AG09319 (cell line): ENCODE measurements around the gene MX1.

ENCODE experiments used
- DNase-seq: peaks from one replicate; pipeline ENCODE4 v3.0.0-alpha.2; 2010; ENCODE audit warnings: low read depth; ENCODE audit errors: extremely low read depth
- CTCF ChIP-seq: IDR thresholded peaks from 2 replicates; pipeline ENCODE4 v1.5.1; 2011; ENCODE audit warnings: low read depth, mild to moderate bottlenecking, inconsistent platforms, low read length, moderate library complexity

The MX1 gene

GRCh38 chr21:41480086-41480690 lies 54.1 kb downstream of the MX1 start:
- no peak for TF ChIP-seq CTCF
- no peak for DNase-seq

GRCh38 chr21:41481191-41481590 lies 55.2 kb downstream of the MX1 start:
- DNase-seq = no peak
- TF ChIP-seq CTCF = no peak

GRCh38 chr21:41482301-41482700 lies 56.3 kb downstream of the MX1 start:
- no peak for DNase-seq
- TF ChIP-seq CTCF = no peak

- no peak for TF ChIP-seq CTCF
- DNase-seq = no peak
Observed at GRCh38 chr21:41482980-41483379, 56.9 kb downstream of the MX1 start.

- no peak for DNase-seq
- no peak for TF ChIP-seq CTCF
Observed at GRCh38 chr21:41483415-41483814, 57.4 kb downstream of the MX1 start.

- no peak for TF ChIP-seq CTCF
- DNase-seq = no peak
Observed at GRCh38 chr21:41483973-41484372, 57.9 kb downstream of the MX1 start.

GRCh38 chr21:41487082-41487481 lies 61.0 kb downstream of the MX1 start:
- TF ChIP-seq CTCF = no peak
- DNase-seq = no peak
